ENCODE measurements around the gene EEF2. TPM values are rescaled to one million over a fixed set of nuclear protein-coding genes. Genes with fewer than 3 reads are reported as not detected.
"Not testable (repeated sequence)": the region's sequence is repeated elsewhere in the genome, so short reads cannot be mapped to it uniquely, and the experiment has no call there.

Gene EEF2
- total RNA-seq, 2 experiments from 2014 or later, result 2,756 to 2,866 TPM

DNA sequence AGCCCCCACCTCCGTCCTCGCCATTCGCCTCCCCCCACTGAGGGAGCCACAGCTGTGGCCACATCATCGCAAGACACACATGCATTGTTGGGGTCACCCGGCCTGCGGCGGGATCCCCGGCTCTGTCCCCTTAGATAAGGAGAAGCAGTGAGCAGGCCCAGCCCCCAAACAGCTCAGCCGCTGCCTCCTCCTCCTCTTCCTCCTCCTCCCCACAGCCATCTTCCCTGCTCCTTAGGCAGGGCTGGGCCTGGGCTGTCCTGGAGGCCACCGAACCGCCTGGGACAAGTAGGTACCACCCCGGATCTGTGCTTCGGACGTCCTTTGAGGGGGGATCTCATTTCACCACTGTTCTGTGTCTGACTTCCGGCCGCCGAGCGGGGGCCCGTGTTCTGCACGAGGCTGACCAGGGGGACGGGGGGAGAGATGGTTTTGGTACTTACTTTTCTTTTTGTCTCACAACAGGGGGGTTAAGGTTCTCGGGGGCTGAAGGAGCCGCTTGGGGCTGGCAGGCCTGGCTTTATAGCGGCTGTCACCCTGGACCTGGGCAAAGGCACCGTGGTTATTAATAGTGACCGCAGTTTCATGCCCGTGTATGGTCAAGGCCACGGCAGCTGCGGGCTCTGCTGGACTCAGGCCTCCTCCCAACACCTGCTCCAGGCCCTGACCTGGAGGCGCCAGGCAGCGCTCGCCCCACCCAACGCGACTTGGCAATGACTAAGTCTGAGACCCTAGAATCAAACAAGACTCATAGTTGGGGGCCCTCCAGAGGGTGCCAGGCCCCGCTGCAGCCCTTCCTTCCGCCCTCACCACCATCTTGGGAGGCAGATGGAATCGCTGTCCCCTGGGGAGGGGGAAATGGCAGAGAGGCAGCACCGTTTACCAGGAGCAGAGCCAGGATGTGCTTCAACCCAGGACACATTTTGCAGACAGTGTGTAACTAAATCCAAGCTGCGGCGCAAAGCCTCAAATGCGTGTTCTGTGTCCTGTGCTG, 34.1 kb downstream of the EEF2 start:
- ChIA-PET POLR2A (interaction anchor here (1.4 kb wide), 1 partner anchor 188 kb away, joined by 3 read pairs; no protein-coding TSS in a partner anchor), CTCF (no interaction called here)
- Histone ChIP-seq H3K36me3 (ENCODE audit: insufficient read depth, low read length) (no peaks in the 10 kb centered on the region), H3K4me3 (ENCODE audit: low read length) (peak overlapping the region; percentile 10), H3K27me3 (ENCODE audit: control insufficient read depth in 1 of 2, insufficient read depth in 2 of 2, low read length in 2 of 2) (no peaks in the 10 kb centered on the region), H3K27ac (ENCODE audit: low read depth in 1 of 2, low read length in 2 of 2) (no peak overlapping the region), H3K4me1 (ENCODE audit: insufficient read depth, low read length) (peaks cover 16% of the 10 kb centered on the region), H3K9me3 (ENCODE audit: control insufficient read depth in 1 of 2, insufficient read depth in 1 of 2, low read length in 2 of 2) (no peaks in the 10 kb centered on the region)
- intact Hi-C loops (cut with DNase I, micrococcal nuclease), result no loop called here
- Mint-ChIP-seq H3K27me3 (peaks cover 6% of the 10 kb centered on the region), H3K4me1 (ENCODE audit: low read depth) (peaks cover 6% of the 10 kb centered on the region), H3K27ac (no peak overlapping the region), H3K36me3 (ENCODE audit: low read depth) (no peaks in the 10 kb centered on the region), H3K9me3 (no peaks in the 10 kb centered on the region), H3K4me3 (peak overlapping the region; percentile 18)
- ATAC-seq (ENCODE audit: poor library complexity) (no peak), DNase-seq (no peak)
- TF ChIP-seq CTCF (IDR thresholded peaks at IDR 0.05), result no peak

DNA sequence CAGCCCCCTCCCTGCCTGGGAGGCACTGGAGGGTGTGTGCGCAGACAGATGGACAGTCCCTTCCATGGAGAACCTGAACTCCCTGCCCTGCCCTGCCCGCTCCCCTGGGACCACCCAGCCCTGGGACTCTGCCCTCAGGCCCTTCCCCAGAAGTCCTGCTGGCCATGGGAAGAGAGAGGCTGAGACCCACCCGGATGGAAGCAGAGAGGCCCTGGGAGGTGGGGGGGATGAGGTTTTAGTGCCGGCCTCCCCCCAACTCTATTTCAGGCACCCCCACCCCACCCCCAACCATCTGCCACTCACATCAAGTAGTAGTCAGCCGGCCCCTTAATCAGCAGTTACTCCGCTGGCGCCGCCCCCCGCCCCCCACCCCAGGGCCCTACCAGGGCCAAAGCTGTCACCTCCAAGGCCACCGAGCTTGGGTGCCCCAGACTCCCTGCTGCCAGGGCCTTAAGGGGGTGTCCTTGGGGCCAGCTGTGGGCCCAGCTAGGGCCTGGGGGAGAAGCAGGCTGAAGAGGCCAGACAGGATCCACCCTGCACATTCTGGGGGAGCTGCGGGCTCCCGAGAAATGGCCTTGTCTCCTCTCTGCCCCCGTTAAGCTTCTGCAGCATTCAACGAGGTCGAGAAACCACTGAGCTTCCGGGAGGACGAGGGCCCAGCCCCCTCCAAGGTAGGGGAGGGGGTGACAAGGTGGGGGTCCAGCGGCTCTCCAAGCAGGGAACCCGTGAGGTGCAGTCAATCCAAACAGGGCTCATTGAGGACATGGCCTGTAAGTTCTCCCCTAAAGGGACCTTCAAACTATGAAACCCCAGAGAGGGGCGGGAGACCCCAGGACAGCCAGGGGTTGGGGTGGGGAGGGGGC, 35.0 kb downstream of the EEF2 start:
- CTCF ChIA-PET, result no interaction called here
- no peaks in the 10 kb centered on the region for H3K9me3 ChIP-seq (ENCODE audit: control insufficient read depth in 1 of 2, insufficient read depth in 1 of 2, low read length in 2 of 2)
- no peaks in the 10 kb centered on the region for H3K36me3 ChIP-seq (ENCODE audit: insufficient read depth, low read length)
- H3K27me3 Mint-ChIP-seq, result peaks cover 6% of the 10 kb centered on the region
- no peak overlapping the region for H3K27ac Mint-ChIP-seq
- intact Hi-C loops (cut with DNase I, micrococcal nuclease), result no loop called here
- H3K36me3 Mint-ChIP-seq (ENCODE audit: low read depth), result no peaks in the 10 kb centered on the region
- H3K4me3 ChIP-seq (ENCODE audit: low read length), result no peak overlapping the region
- no peak overlapping the region for H3K27ac ChIP-seq (ENCODE audit: low read depth in 1 of 2, low read length in 2 of 2)
- H3K9me3 Mint-ChIP-seq, result no peaks in the 10 kb centered on the region
- no peak overlapping the region for H3K4me3 Mint-ChIP-seq
- H3K4me1 ChIP-seq (ENCODE audit: insufficient read depth, low read length), result peaks cover 16% of the 10 kb centered on the region
- POLR2A ChIA-PET, result interaction anchor here (1.4 kb wide), 1 partner anchor 187 kb away, joined by 3 read pairs; no protein-coding TSS in a partner anchor
- DNase-seq (no peak), ATAC-seq (ENCODE audit: poor library complexity) (no peak)
- H3K4me1 Mint-ChIP-seq (ENCODE audit: low read depth), result peaks cover 6% of the 10 kb centered on the region
- no peaks in the 10 kb centered on the region for H3K27me3 ChIP-seq (ENCODE audit: control insufficient read depth in 1 of 2, insufficient read depth in 2 of 2, low read length in 2 of 2)
- no peak for TF ChIP-seq CTCF (IDR thresholded peaks at IDR 0.05)

DNA sequence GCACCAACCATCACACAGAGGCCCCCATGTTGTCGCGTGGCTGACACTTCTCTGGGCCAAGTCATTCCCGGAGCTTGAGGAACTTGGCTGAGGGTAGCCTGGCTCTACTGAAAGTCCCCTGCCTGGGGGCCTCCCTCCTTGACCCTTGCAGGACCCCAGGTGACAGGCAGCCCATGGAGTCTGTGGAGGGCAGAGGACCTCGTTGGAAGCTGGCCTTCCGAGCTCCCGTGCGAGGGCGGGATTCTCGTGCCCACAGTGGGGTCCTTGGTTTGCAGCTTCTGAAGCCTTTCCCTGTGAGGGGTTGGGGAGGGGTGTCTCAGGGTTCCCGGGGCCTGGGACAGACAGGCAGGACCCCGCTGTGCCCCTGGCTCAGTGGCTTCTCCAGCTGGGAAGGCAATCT, 36.0 kb downstream of the EEF2 start:
- H3K4me1 Mint-ChIP-seq (ENCODE audit: low read depth), result peaks cover 6% of the 10 kb centered on the region
- CTCF ChIA-PET, result no interaction called here
- H3K9me3 Mint-ChIP-seq, result no peaks in the 10 kb centered on the region
- no peaks in the 10 kb centered on the region for H3K36me3 ChIP-seq (ENCODE audit: insufficient read depth, low read length)
- H3K36me3 Mint-ChIP-seq (ENCODE audit: low read depth), result no peaks in the 10 kb centered on the region
- POLR2A ChIA-PET, result interaction anchor here (1.4 kb wide), 1 partner anchor 186 kb away, joined by 3 read pairs; no protein-coding TSS in a partner anchor
- no peak for TF ChIP-seq CTCF (IDR thresholded peaks at IDR 0.05)
- DNase-seq (no peak), ATAC-seq (ENCODE audit: poor library complexity) (no peak)
- H3K27me3 ChIP-seq (ENCODE audit: control insufficient read depth in 1 of 2, insufficient read depth in 2 of 2, low read length in 2 of 2), result no peaks in the 10 kb centered on the region
- no peak overlapping the region for H3K27ac Mint-ChIP-seq
- intact Hi-C loops (cut with DNase I, micrococcal nuclease), result no loop called here
- H3K27ac ChIP-seq (ENCODE audit: low read depth in 1 of 2, low read length in 2 of 2), result no peak overlapping the region
- peaks cover 16% of the 10 kb centered on the region for H3K4me1 ChIP-seq (ENCODE audit: insufficient read depth, low read length)
- H3K9me3 ChIP-seq (ENCODE audit: control insufficient read depth in 1 of 2, insufficient read depth in 1 of 2, low read length in 2 of 2), result no peaks in the 10 kb centered on the region
- no peak overlapping the region for H3K4me3 Mint-ChIP-seq
- peaks cover 6% of the 10 kb centered on the region for H3K27me3 Mint-ChIP-seq
- H3K4me3 ChIP-seq (ENCODE audit: low read length), result no peak overlapping the region

GRCh38 chr19:3947316-3947933, 37.8 kb downstream of the EEF2 start:
- not testable (repeated sequence) for H3K27ac Mint-ChIP-seq

More at GRCh38 chr19:3947316-3947933, 37.8 kb downstream of the EEF2 start:
- peaks cover 16% of the 10 kb centered on the region for H3K4me1 ChIP-seq (ENCODE audit: insufficient read depth, low read length)
- DNase-seq; H3K27me3 Mint-ChIP-seq; H3K27me3 ChIP-seq (ENCODE audit: control insufficient read depth in 1 of 2, insufficient read depth in 2 of 2, low read length in 2 of 2); H3K36me3 ChIP-seq (ENCODE audit: insufficient read depth, low read length); intact Hi-C loops (cut with DNase I, micrococcal nuclease); H3K27ac ChIP-seq (ENCODE audit: low read depth in 1 of 2, low read length in 2 of 2); H3K4me1 Mint-ChIP-seq (ENCODE audit: low read depth); CTCF ChIA-PET; H3K4me3 Mint-ChIP-seq; H3K9me3 ChIP-seq (ENCODE audit: control insufficient read depth in 1 of 2, insufficient read depth in 1 of 2, low read length in 2 of 2); H3K36me3 Mint-ChIP-seq (ENCODE audit: low read depth); POLR2A ChIA-PET; H3K9me3 Mint-ChIP-seq; H3K4me3 ChIP-seq (ENCODE audit: low read length); ATAC-seq (ENCODE audit: poor library complexity): not testable (repeated sequence)

All from CD4-positive, alpha-beta T cell (primary cell).